HEK293 (cell line): Measurements from ENCODE around the gene BAX.

Experiments
- CTCF ChIA-PET: fragments of 350-600 bp; formaldehyde crosslinking; extraction: SDS; loops from one replicate; lab custom pipeline; 2021; ENCODE audit warnings: antibody characterized with exemption; lab: Yijun Ruan, JAX
- POLR2A ChIA-PET: fragments of 300-600 bp; formaldehyde crosslinking; extraction: SDS; loops from one replicate; lab custom pipeline; 2020; ENCODE audit warnings: antibody characterized with exemption, inconsistent platforms; lab: Yijun Ruan, JAX
- H3K27ac ChIP-seq: fragments of 200-500 bp; sonication (Bioruptor generic); 2 replicates; pipeline ENCODE4 v1.5.1; 2014; ENCODE audit warnings: low read depth, low read length, control low read depth, inconsistent platforms; ENCODE audit errors: extremely low read depth
- H3K36me3 ChIP-seq, 2 experiments: fragments of 200-500 bp in 1 of 2; sonication (Bioruptor generic) in 1 of 2; 1 replicate in 1 of 2; 2 replicates in 1 of 2; pipeline ENCODE4 v1.5.1; 2014 to 2017; ENCODE audit warnings: inconsistent platforms in 2 of 2, low read length in 2 of 2; ENCODE audit not compliant: control insufficient read depth in 2 of 2, insufficient read depth in 1 of 2
- H3K4me1 ChIP-seq: fragments of 200-500 bp; sonication (Bioruptor generic); 2 replicates; pipeline ENCODE4 v1.5.1; 2014; ENCODE audit warnings: mild to moderate bottlenecking, low read length, inconsistent platforms; ENCODE audit not compliant: control insufficient read depth, insufficient read depth
- H3K4me3 ChIP-seq: 2 replicates; pipeline ENCODE4 v1.5.1; 2011; ENCODE audit warnings: low read depth, mild to moderate bottlenecking, control low read depth, low read length, moderate library complexity
- H3K9me3 ChIP-seq: fragments of 200-500 bp; sonication (Bioruptor generic); 2 replicates; pipeline ENCODE4 v1.5.1; 2014; ENCODE audit warnings: low read depth, low read length, inconsistent platforms; ENCODE audit not compliant: control insufficient read depth, insufficient read depth
- GLI2 ChIP-seq: fragments of 450-650 bp; formaldehyde crosslinking; IDR thresholded peaks from 2 replicates; pipeline ENCODE4; 2017; ENCODE audit warnings: missing biosample characterization, missing genetic modification characterization, low read depth, borderline replicate concordance
- IKZF3 ChIP-seq: fragments of 450-650 bp; IDR thresholded peaks from 2 replicates; pipeline ENCODE4 v1.5.0; 2018; ENCODE audit warnings: missing biosample characterization, mild to moderate bottlenecking, missing genetic modification characterization, moderate library complexity
- KLF1 ChIP-seq: fragments of 450-650 bp; formaldehyde crosslinking; IDR thresholded peaks from 2 replicates; pipeline ENCODE4 v1.5.1; 2016; ENCODE audit warnings: missing biosample characterization, missing genetic modification characterization
- MZF1 ChIP-seq: fragments of 450-650 bp; formaldehyde crosslinking; IDR thresholded peaks from 2 replicates; pipeline ENCODE4 v1.5.1; 2017; ENCODE audit warnings: missing biosample characterization, missing genetic modification characterization, borderline replicate concordance
- PBX3 ChIP-seq: sonication (generic); formaldehyde crosslinking; IDR thresholded peaks from 2 replicates; pipeline ENCODE4 v1.8.1; 2022; ENCODE audit warnings: mild to moderate bottlenecking, moderate library complexity, missing genetic modification reagents
- SCRT2 ChIP-seq: fragments of 450-650 bp; formaldehyde crosslinking; IDR thresholded peaks from 2 replicates; pipeline ENCODE4 v1.5.1; 2016; ENCODE audit warnings: missing biosample characterization, missing genetic modification characterization
- SETDB1 ChIP-seq: IDR thresholded peaks from one replicate; pipeline ENCODE4 v1.6.1; 2017; ENCODE audit warnings: mild to moderate bottlenecking, low read length, moderate library complexity, mixed read lengths; ENCODE audit not compliant: insufficient read length
- TRIM28 ChIP-seq: IDR thresholded peaks from 2 replicates; pipeline ENCODE4 v1.6.1; 2011; ENCODE audit warnings: low read length, control low read depth, borderline replicate concordance
- ZBTB17 ChIP-seq: fragments of 450-650 bp; formaldehyde crosslinking; IDR thresholded peaks from 2 replicates; pipeline ENCODE4 v1.5.1; 2016; ENCODE audit warnings: missing biosample characterization, missing genetic modification characterization
- ZEB2 ChIP-seq: fragments of 450-650 bp; formaldehyde crosslinking; IDR thresholded peaks from 2 replicates; pipeline ENCODE4 v1.5.1; 2016; ENCODE audit warnings: missing biosample characterization, missing genetic modification characterization
- ZFP69B ChIP-seq: fragments of 450-650 bp; formaldehyde crosslinking; IDR thresholded peaks from 2 replicates; pipeline ENCODE4 v1.5.1; 2016; ENCODE audit warnings: missing biosample characterization, missing genetic modification characterization
- ZNF10 ChIP-seq: fragments of 450-650 bp; formaldehyde crosslinking; IDR thresholded peaks from 2 replicates; pipeline ENCODE4 v1.5.1; 2017; ENCODE audit warnings: missing biosample characterization, missing genetic modification characterization
- ZNF132 ChIP-seq: fragments of 450-650 bp; formaldehyde crosslinking; IDR thresholded peaks from 2 replicates; pipeline ENCODE4 v1.5.1; 2017; ENCODE audit warnings: missing biosample characterization, missing genetic modification characterization, borderline replicate concordance
- ZNF155 ChIP-seq: fragments of 450-650 bp; formaldehyde crosslinking; IDR thresholded peaks from 2 replicates; pipeline ENCODE4 v1.5.1; 2016; ENCODE audit warnings: missing biosample characterization, missing genetic modification characterization
- ZNF169 ChIP-seq: fragments of 450-650 bp; formaldehyde crosslinking; IDR thresholded peaks from 2 replicates; pipeline ENCODE4 v1.5.1; 2016; ENCODE audit warnings: missing biosample characterization, missing genetic modification characterization
- ZNF223 ChIP-seq: fragments of 450-650 bp; formaldehyde crosslinking; IDR thresholded peaks from 2 replicates; pipeline ENCODE4 v1.5.1; 2016; ENCODE audit warnings: missing biosample characterization, missing genetic modification characterization
- ZNF280D ChIP-seq: fragments of 450-650 bp; formaldehyde crosslinking; IDR thresholded peaks from 2 replicates; pipeline ENCODE4 v1.5.1; 2016; ENCODE audit warnings: missing biosample characterization, missing genetic modification characterization
- ZNF292 ChIP-seq: fragments of 450-650 bp; formaldehyde crosslinking; IDR thresholded peaks from 2 replicates; pipeline ENCODE4 v1.5.1; 2016; ENCODE audit warnings: low read depth, missing biosample characterization, missing genetic modification characterization, borderline replicate concordance
- ZNF473 ChIP-seq: fragments of 450-650 bp; formaldehyde crosslinking; IDR thresholded peaks from 2 replicates; pipeline ENCODE4 v1.5.1; 2017; ENCODE audit warnings: missing biosample characterization, missing genetic modification characterization
- ZNF529 ChIP-seq: fragments of 450-650 bp; formaldehyde crosslinking; IDR thresholded peaks from 2 replicates; pipeline ENCODE4 v1.5.1; 2017; ENCODE audit warnings: missing genetic modification characterization, missing biosample characterization; ENCODE audit not compliant: insufficient replicate concordance
- ZNF629 ChIP-seq: fragments of 450-650 bp; formaldehyde crosslinking; IDR thresholded peaks from 2 replicates; pipeline ENCODE4 v1.5.1; 2017; ENCODE audit warnings: missing biosample characterization, missing genetic modification characterization
- ZNF776 ChIP-seq: fragments of 450-650 bp; formaldehyde crosslinking; IDR thresholded peaks from 2 replicates; pipeline ENCODE4 v1.5.0; 2017; ENCODE audit warnings: missing biosample characterization, missing genetic modification characterization, borderline replicate concordance
- ZNF785 ChIP-seq: fragments of 450-650 bp; formaldehyde crosslinking; IDR thresholded peaks from 2 replicates; pipeline ENCODE4 v1.5.1; 2016; ENCODE audit warnings: missing biosample characterization, missing genetic modification characterization
- ZNF843 ChIP-seq: fragments of 450-650 bp; formaldehyde crosslinking; IDR thresholded peaks from 2 replicates; pipeline ENCODE4 v1.5.1; 2016; ENCODE audit warnings: missing biosample characterization, missing genetic modification characterization
- ZSCAN30 ChIP-seq: fragments of 450-650 bp; IDR thresholded peaks from 2 replicates; pipeline ENCODE4 v1.5.1; 2018; ENCODE audit warnings: missing biosample characterization, mild to moderate bottlenecking, missing genetic modification characterization, moderate library complexity

The BAX gene

GRCh38 chr19:48940902-48941301, 13.8 kb upstream of the BAX start:
- TF ChIP-seq TRIM28 (peak; percentile 27; the same call in 1 of the 2 replicates), ZNF169 (tag by site-specific recombination) (no peak), SETDB1 (peak; percentile 29)
- H3K9me3 ChIP-seq: no peaks in the 10 kb centered on the region; the same call in 1 of the 2 replicates
- peaks cover 0 to 11% of the 10 kb centered on the region in 2 experiments; a peak in 2 of 3 replicates for H3K36me3 ChIP-seq
- H3K4me3 ChIP-seq: no peak overlapping the region
- CTCF ChIA-PET: interaction anchor here (0.6 kb wide), 2 partner anchors 151 to 257 kb away, joined by 3 to 5 read pairs; no protein-coding TSS in a partner anchor
- POLR2A ChIA-PET: interaction anchor here (0.5 to 1.6 kb wide), 4 partner anchors 8 to 129 kb away, joined by 3 to 9 read pairs (median 7); no protein-coding TSS in a partner anchor
- H3K27ac ChIP-seq: no peak overlapping the region
- no peaks in the 10 kb centered on the region for H3K4me1 ChIP-seq

GRCh38 chr19:48943081-48943480, 11.6 kb upstream of the BAX start:
- peaks cover 0 to 11% of the 10 kb centered on the region in 2 experiments; a peak in 2 of 3 replicates for H3K36me3 ChIP-seq
- TF ChIP-seq ZNF785 (tag by site-specific recombination): no peak
- TF ChIP-seq ZBTB17: no peak
- no peak for TF ChIP-seq ZNF292 (tag by site-specific recombination)
- no peak for TF ChIP-seq GLI2 (tag by site-specific recombination)
- no peak for TF ChIP-seq SCRT2 (tag by site-specific recombination)
- no peak for TF ChIP-seq ZFP69B (tag by site-specific recombination)
- no peak for TF ChIP-seq PBX3 (CRISPR knock-in tag)
- no peak for TF ChIP-seq ZNF10 (tag by site-specific recombination)
- TF ChIP-seq, all 188 proteins: peak for 0
- H3K4me1 ChIP-seq: no peaks in the 10 kb centered on the region
- no peaks in the 10 kb centered on the region; the same call in 1 of the 2 replicates for H3K9me3 ChIP-seq
- CTCF ChIA-PET: interaction anchor here (1.0 to 1.6 kb wide), 5 partner anchors 10 to 101 kb away, joined by 3 to 10 read pairs (median 3); partner anchors contain the start of gene BAX
- POLR2A ChIA-PET: interaction anchor here (0.7 to 1.4 kb wide), 3 partner anchors 11 to 706 kb away, joined by 3 to 7 read pairs (median 5); partner anchors contain the start of gene BAX
- no peak overlapping the region for H3K4me3 ChIP-seq
- H3K27ac ChIP-seq: no peak overlapping the region

GRCh38 chr19:48945415-48945814, 9.3 kb upstream of the BAX start:
- H3K4me3 ChIP-seq: no peak overlapping the region
- POLR2A ChIA-PET: interaction anchor here (1.6 kb wide), 1 partner anchor 9 kb away, joined by 5 read pairs; the partner anchor contains the start of gene BAX
- no peak overlapping the region for H3K27ac ChIP-seq
- TF ChIP-seq ZNF843 (tag by site-specific recombination) (no peak), MZF1 (tag by site-specific recombination) (no peak), IKZF3 (tag by site-specific recombination) (no peak), ZSCAN30 (tag by site-specific recombination) (no peak)
- no peaks in the 10 kb centered on the region for H3K4me1 ChIP-seq
- H3K36me3 ChIP-seq: peaks cover 0 to 6% of the 10 kb centered on the region in 2 experiments; a peak in 2 of 3 replicates
- CTCF ChIA-PET: no interaction called here
- H3K9me3 ChIP-seq: no peaks in the 10 kb centered on the region; the same call in 1 of the 2 replicates

- ChIA-PET POLR2A (interaction anchor here (0.8 to 1.6 kb wide), 2 partner anchors 9 kb away, joined by 3 to 5 read pairs; partner anchors contain the start of gene BAX), CTCF (no interaction called here)
- H3K4me3 ChIP-seq: no peak overlapping the region
- TF ChIP-seq ZEB2: no peak
- TF ChIP-seq ZNF280D: no peak
- no peak for TF ChIP-seq ZNF629
- TF ChIP-seq ZNF155 (tag by site-specific recombination): no peak
- no peak for TF ChIP-seq ZNF223 (tag by site-specific recombination)
- no peak for TF ChIP-seq ZNF529 (tag by site-specific recombination)
- TF ChIP-seq SETDB1: no peak
- no peak for TF ChIP-seq ZNF776
- no peak for TF ChIP-seq ZNF132 (tag by site-specific recombination)
- no peak for TF ChIP-seq KLF1 (tag by site-specific recombination)
- TF ChIP-seq ZNF473: no peak
Observed at GRCh38 chr19:48945817-48946216, 8.9 kb upstream of the BAX start.

More at GRCh38 chr19:48945817-48946216, 8.9 kb upstream of the BAX start:
- no peak overlapping the region for H3K27ac ChIP-seq
- H3K4me1 ChIP-seq: no peaks in the 10 kb centered on the region
- H3K36me3 ChIP-seq: peaks cover 0 to 4% of the 10 kb centered on the region in 2 experiments; a peak in 2 of 3 replicates
- H3K9me3 ChIP-seq: no peaks in the 10 kb centered on the region; the same call in 1 of the 2 replicates
